PC-3 (cell line): ENCODE measurements around the gene TMEM86B. TPM values are rescaled to one million over a fixed set of nuclear protein-coding genes. Genes with fewer than 3 reads are reported as not detected.

ENCODE experiments used
- ATAC-seq: fragments of 200-7000 bp; cut with Tn5 transposase; 2 replicates; pipeline ENCODE4 v1.9.1; 2020; ENCODE audit warnings: mild to moderate bottlenecking, moderate library complexity
- BruUV-seq: library from RNA; stranded (reverse); fragments of 400-500 nt; replicated peaks from 2 replicates; lab custom pipeline; 2021; lab: Mats Ljungman, UMichigan
- CTCF ChIA-PET: fragments of 300-600 bp; sonication (Branson Sonifier 250); formaldehyde crosslinking; loops from one replicate; lab custom pipeline; 2022; ENCODE audit warnings: antibody characterized with exemption; lab: Charles Lee
- POLR2A ChIA-PET: fragments of 300-600 bp; sonication (Branson Sonifier 250); formaldehyde crosslinking; loops from one replicate; lab custom pipeline; 2022; ENCODE audit warnings: antibody characterized with exemption; ENCODE audit not compliant: unreplicated experiment; lab: Charles Lee
- DNase-seq: peaks from one replicate; pipeline ENCODE4 v3.0.0-alpha.2; 2015
- H2AFZ ChIP-seq: fragments of 300-600 bp; sonication (generic); 2 replicates; pipeline ENCODE4 v1.6.0; 2016; ENCODE audit warnings: antibody characterized with exemption, low read length
- H3F3A ChIP-seq: fragments of 300-600 bp; sonication (generic); one replicate; pipeline ENCODE4 v1.6.0; 2017; ENCODE audit warnings: antibody characterized with exemption, low read length, control low read depth, mild to moderate bottlenecking; ENCODE audit not compliant: unreplicated experiment
- H3K27ac ChIP-seq: fragments of 300-600 bp; sonication (generic); 2 replicates; pipeline ENCODE4 v1.5.1; 2016; ENCODE audit warnings: mild to moderate bottlenecking, low read length
- H3K27me3 ChIP-seq: fragments of 300-600 bp; sonication (generic); 2 replicates; pipeline ENCODE4 v1.6.1; 2016; ENCODE audit warnings: low read length, mixed read lengths
- H3K36me3 ChIP-seq: fragments of 300-600 bp; sonication (generic); 2 replicates; pipeline ENCODE4 v1.6.1; 2016; ENCODE audit warnings: low read depth, mixed run types, low read length, mixed read lengths
- H3K4me1 ChIP-seq: fragments of 300-600 bp; sonication (generic); 2 replicates; pipeline ENCODE4 v1.5.1; 2016; ENCODE audit warnings: low read length; ENCODE audit not compliant: insufficient read depth
- H3K4me2 ChIP-seq: fragments of 300-600 bp; sonication (generic); 2 replicates; pipeline ENCODE4 v1.6.0; 2016; ENCODE audit warnings: low read length
- H3K4me3 ChIP-seq: fragments of 300-600 bp; sonication (generic); 2 replicates; pipeline ENCODE4 v1.5.1; 2016; ENCODE audit warnings: mild to moderate bottlenecking, low read length, mixed read lengths
- H3K79me2 ChIP-seq: fragments of 300-600 bp; sonication (generic); 2 replicates; pipeline ENCODE4 v1.6.1; 2017; ENCODE audit warnings: low read length, mixed read lengths
- H3K9ac ChIP-seq: fragments of 300-600 bp; sonication (generic); 2 replicates; pipeline ENCODE4 v1.6.0; 2016; ENCODE audit warnings: mild to moderate bottlenecking, low read length
- H3K9me2 ChIP-seq: fragments of 300-600 bp; sonication (generic); replicated peaks from 2 replicates; pipeline ENCODE4 v1.6.1; 2016; ENCODE audit warnings: mixed run types, low read length, mixed read lengths
- H3K9me3 ChIP-seq: fragments of 300-600 bp; sonication (generic); 2 replicates; pipeline ENCODE4 v1.6.1; 2016; ENCODE audit warnings: low read length, mixed read lengths
- H4K20me1 ChIP-seq: fragments of 300-600 bp; sonication (generic); 2 replicates; pipeline ENCODE4 v1.6.1; 2016; ENCODE audit warnings: low read length, mixed read lengths
- EZH2 ChIP-seq: fragments of 300-600 bp; sonication (generic); IDR thresholded peaks from one replicate; pipeline ENCODE4 v1.6.1; 2017; ENCODE audit warnings: antibody characterized with exemption, mild to moderate bottlenecking, low read length; ENCODE audit not compliant: unreplicated experiment
- EZH2phosphoT487 ChIP-seq: fragments of 300-600 bp; sonication (generic); IDR thresholded peaks from 2 replicates; pipeline ENCODE4 v1.6.1; 2018; ENCODE audit warnings: mild to moderate bottlenecking, antibody characterized with exemption, low read length, borderline replicate concordance
- intact Hi-C: fragments of 100-400 bp; cut with micrococcal nuclease; formaldehyde crosslinking; loops from 2 replicates; pipeline ENCODE4 v1.9.0; 2023
- total RNA-seq: library from RNA; depleted of rRNA; stranded (reverse); fragments of >200 nt; gene quantifications from 2 replicates; pipeline ENCODE4 v1.2.3, GENCODE V29; 2014
- TF ChIP-seq, protein P1 (sequence below): fragments of 300-600 bp; sonication (generic); conservative IDR thresholded peaks from 2 replicates; pipeline ENCODE4 v1.5.1; 2017; ENCODE audit warnings: antibody characterized with exemption, low read depth, mild to moderate bottlenecking, low read length

TMEM86B gene
- total RNA-seq, 1 experiment from 2014 or later = 11.8 TPM

DNA sequence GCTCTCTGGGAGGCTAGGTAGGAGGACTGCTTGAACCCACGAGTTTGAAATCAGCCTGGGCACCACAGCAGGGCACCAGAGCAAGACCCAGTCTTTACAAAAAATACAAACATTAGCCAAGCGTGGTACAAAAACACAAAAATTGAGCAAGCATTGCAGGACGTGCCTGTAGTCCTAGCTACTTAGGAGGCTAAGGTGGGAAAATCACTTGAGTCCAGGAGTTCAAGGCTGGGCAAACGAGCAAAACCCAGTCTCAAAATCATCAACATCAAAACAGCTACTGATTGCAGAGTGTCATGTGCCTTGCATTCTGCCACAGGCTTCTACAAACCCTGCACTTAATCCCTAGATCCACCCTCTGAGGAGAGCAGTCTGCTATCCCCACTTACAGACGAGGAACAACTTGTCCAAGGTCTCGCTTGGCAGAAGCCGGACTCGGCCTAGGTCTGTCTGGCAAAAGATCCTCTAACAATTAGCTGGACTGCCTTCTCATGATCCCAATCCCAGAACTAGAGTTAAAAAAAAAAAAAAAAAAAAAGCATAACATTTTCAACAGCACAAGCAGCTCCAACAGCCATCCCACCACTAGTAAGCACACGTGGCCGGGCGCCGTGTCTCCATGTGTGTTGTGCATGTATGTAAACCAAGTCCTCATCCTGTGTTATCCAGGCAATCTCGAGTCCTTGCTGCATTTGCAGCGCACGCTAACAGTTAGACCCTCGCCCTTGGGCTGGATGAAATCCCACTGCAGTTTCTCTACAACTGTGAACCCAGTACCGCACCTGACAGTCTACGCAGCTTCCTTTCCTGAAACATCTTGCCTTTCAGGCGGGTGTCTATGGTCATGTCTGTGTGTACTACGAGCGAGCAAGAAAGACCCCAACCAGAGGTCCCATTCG, 28.2 kb upstream of the TMEM86B start:
- peak overlapping the region; percentile 95 for H3K27ac ChIP-seq
- H3K9ac ChIP-seq = peak overlapping the region; percentile 97
- POLR2A ChIA-PET = no interaction called here

DNA sequence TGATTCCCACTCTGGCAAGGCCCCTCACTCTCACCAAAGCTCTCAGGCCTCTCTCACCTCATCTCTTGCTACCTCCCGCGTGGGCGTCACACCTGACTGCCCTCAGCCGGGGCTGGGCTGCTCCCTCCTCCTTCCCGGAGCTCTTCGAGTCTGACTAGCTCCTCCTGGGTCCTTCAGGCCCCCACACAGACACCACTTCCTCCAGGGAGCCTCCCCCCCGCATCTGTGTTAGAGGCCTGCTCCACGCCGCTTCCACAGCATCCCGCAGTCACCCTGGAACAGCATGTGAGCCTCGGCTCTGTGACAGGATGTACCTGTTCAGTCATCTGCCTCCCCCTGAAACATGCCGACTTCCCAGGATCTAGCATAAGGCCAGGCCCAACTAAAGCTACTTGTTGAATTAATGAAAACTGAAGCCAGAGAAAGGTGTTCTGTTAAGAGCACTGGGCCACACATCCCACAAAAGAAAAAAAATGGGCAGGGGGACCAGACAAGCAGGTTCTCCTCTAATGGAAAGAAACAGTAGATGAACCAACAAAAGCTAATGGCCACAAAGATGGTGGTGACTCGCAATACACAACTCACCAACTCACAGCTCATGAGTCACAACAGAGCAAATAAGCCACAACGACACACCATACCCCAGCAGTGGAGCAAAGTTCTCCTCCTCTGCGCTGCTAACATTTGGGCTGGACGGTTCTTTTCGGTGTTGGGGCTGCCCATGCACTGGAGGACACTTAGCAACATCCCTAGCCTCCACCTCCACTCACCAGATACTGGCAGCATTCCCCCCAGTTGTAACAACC, 27.3 kb upstream of the TMEM86B start:
- peaks cover 8% of the 10 kb centered on the region for H3F3A ChIP-seq
- peak overlapping the region; percentile 97 for H3K9ac ChIP-seq
- peaks cover 50% of the 10 kb centered on the region for H4K20me1 ChIP-seq
- TF ChIP-seq EZH2phosphoT487 = no peak
- H2AFZ ChIP-seq = no peak overlapping the region
- H3K27me3 ChIP-seq = no peaks in the 10 kb centered on the region
- POLR2A ChIA-PET = interaction anchor here (0.6 kb wide), 1 partner anchor 8 kb away, joined by 6 read pairs; no protein-coding TSS in a partner anchor
- peaks cover 82% of the 10 kb centered on the region for H3K79me2 ChIP-seq
- DNase-seq (peak; percentile 95), ATAC-seq (peak; percentile 39)
- peak overlapping the region; percentile 95 for H3K4me3 ChIP-seq
- H3K4me1 ChIP-seq = peaks cover 66% of the 10 kb centered on the region
- no peaks in the 10 kb centered on the region for H3K9me2 ChIP-seq
- H3K36me3 ChIP-seq = no peaks in the 10 kb centered on the region
- intact Hi-C loops = loop anchor here (5.0 kb wide), 1 partner anchor 89 kb away; the partner anchor contains the start of gene DNAAF3
- H3K9me3 ChIP-seq = no peaks in the 10 kb centered on the region
- CTCF ChIA-PET = interaction anchor here (0.5 kb wide), 1 partner anchor 114 kb away, joined by 11 read pairs; no protein-coding TSS in a partner anchor
- H3K27ac ChIP-seq = peak overlapping the region; percentile 95
- peak overlapping the region; percentile 92 for H3K4me2 ChIP-seq
- BruUV-seq = no TSS peak

More for the DNA sequence above, 28.2 kb upstream of the TMEM86B start:
- no peaks in the 10 kb centered on the region for H3K27me3 ChIP-seq
- DNase-seq (peak; percentile 8), ATAC-seq (no peak)
- TSS peak; percentile 32 for BruUV-seq
- no peaks in the 10 kb centered on the region for H3K36me3 ChIP-seq
- H4K20me1 ChIP-seq = peaks cover 43% of the 10 kb centered on the region
- H3K79me2 ChIP-seq = peaks cover 72% of the 10 kb centered on the region
- intact Hi-C loops = loop anchor here (5.0 kb wide), 1 partner anchor 90 kb away; the partner anchor contains the start of gene DNAAF3
- CTCF ChIA-PET = interaction anchor here (0.6 kb wide), 2 partner anchors 27 to 108 kb away, joined by 3 to 7 read pairs; partner anchors contain the start of gene TNNT1
- no peaks in the 10 kb centered on the region for H3K9me2 ChIP-seq
- peaks cover 8% of the 10 kb centered on the region for H3F3A ChIP-seq
- H2AFZ ChIP-seq = no peak overlapping the region
- no peaks in the 10 kb centered on the region for H3K9me3 ChIP-seq
- peak overlapping the region; percentile 95 for H3K4me3 ChIP-seq
- TF ChIP-seq, protein P1, sequence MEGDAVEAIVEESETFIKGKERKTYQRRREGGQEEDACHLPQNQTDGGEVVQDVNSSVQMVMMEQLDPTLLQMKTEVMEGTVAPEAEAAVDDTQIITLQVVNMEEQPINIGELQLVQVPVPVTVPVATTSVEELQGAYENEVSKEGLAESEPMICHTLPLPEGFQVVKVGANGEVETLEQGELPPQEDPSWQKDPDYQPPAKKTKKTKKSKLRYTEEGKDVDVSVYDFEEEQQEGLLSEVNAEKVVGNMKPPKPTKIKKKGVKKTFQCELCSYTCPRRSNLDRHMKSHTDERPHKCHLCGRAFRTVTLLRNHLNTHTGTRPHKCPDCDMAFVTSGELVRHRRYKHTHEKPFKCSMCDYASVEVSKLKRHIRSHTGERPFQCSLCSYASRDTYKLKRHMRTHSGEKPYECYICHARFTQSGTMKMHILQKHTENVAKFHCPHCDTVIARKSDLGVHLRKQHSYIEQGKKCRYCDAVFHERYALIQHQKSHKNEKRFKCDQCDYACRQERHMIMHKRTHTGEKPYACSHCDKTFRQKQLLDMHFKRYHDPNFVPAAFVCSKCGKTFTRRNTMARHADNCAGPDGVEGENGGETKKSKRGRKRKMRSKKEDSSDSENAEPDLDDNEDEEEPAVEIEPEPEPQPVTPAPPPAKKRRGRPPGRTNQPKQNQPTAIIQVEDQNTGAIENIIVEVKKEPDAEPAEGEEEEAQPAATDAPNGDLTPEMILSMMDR = no peak
- TF ChIP-seq EZH2phosphoT487 (no peak), EZH2 (no peak)
- H3K4me2 ChIP-seq = peak overlapping the region; percentile 92
- H3K4me1 ChIP-seq = peaks cover 56% of the 10 kb centered on the region

DNA sequence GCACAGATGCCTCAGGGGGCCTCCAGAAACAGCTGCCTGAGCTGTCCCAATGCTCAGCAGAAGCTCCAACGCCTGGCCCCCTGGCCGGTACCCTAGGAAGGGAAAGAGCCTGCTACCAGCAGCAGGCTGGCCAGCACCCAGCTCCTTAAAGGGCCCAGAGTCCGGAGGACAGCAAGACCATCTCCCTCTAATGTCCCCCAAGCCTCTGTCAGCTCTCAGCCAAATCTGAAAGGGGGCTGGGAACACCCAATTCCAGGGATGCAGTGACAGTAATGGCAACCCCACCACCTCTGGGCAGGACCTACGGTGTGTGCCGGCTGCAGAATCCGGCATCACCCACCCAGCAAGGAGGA, 26.0 kb upstream of the TMEM86B start:
- H3K4me2 ChIP-seq = peak overlapping the region; percentile 92
- H3K27me3 ChIP-seq = no peaks in the 10 kb centered on the region
- peaks cover 61% of the 10 kb centered on the region for H4K20me1 ChIP-seq
- no peak overlapping the region for H2AFZ ChIP-seq
- no peaks in the 10 kb centered on the region for H3K9me3 ChIP-seq
- TF ChIP-seq, protein P1 = no peak
- TF ChIP-seq EZH2 = no peak
- no peak for TF ChIP-seq EZH2phosphoT487
- POLR2A ChIA-PET = no interaction called here
- no peak for ATAC-seq
- H3K27ac ChIP-seq = peak overlapping the region; percentile 95
- CTCF ChIA-PET = no interaction called here
- H3K36me3 ChIP-seq = peaks cover 6% of the 10 kb centered on the region; the same call in 1 of the 2 replicates
- H3K79me2 ChIP-seq = peaks cover 94% of the 10 kb centered on the region
- peaks cover 8% of the 10 kb centered on the region for H3F3A ChIP-seq
- H3K4me3 ChIP-seq = peak overlapping the region; percentile 95
- no peak for DNase-seq
- H3K9me2 ChIP-seq = no peaks in the 10 kb centered on the region
- no TSS peak for BruUV-seq
- peaks cover 60% of the 10 kb centered on the region for H3K4me1 ChIP-seq
- intact Hi-C loops = no loop called here
- peak overlapping the region; percentile 97 for H3K9ac ChIP-seq
